Ishikawa (cell line): ENCODE data around the gene EPHA3.

Experiments
- EP300 ChIP-seq: IDR thresholded peaks from 2 replicates; pipeline ENCODE4 v1.6.1; 2012; ENCODE audit warnings: borderline replicate concordance
- TCF12 ChIP-seq: IDR thresholded peaks from 2 replicates; pipeline ENCODE4 v1.6.1; 2012; ENCODE audit warnings: low read depth
- TEAD4 ChIP-seq: IDR thresholded peaks from 2 replicates; pipeline ENCODE4 v1.6.1; 2012

GRCh38 chr3:89262309-89262929 is 155.0 kb downstream of the EPHA3 start:
- no peak for TF ChIP-seq TEAD4
- no peak for TF ChIP-seq TCF12
- TF ChIP-seq EP300, result no peak
